Sciatic nerve (tissue), 2 donors: Measurements from ENCODE around the gene POLR2C. TPM values are rescaled to one million over a fixed set of nuclear protein-coding genes. Genes with fewer than 3 reads are reported as not detected.
"Not testable (repeated sequence)": the region's sequence is repeated elsewhere in the genome, so short reads cannot be mapped to it uniquely, and the experiment has no call there.

ENCODE experiments used
- ATAC-seq: fragments of 200-7000 bp; cut with Tn5 transposase; one replicate; pipeline ENCODE4 v1.9.1; 2020; ENCODE audit warnings: mild to moderate bottlenecking, moderate library complexity
- DNase-seq: peaks from one replicate; pipeline ENCODE4 v3.0.0-alpha.2; 2020; ENCODE audit warnings: low spot score
- intact Hi-C: fragments of 100-400 bp; cut with DNase I; formaldehyde crosslinking; loops from one replicate; pipeline ENCODE4 v1.14.2; 2022
- total RNA-seq: library from RNA; stranded (reverse); fragmentation: NEBNext Ultra II Directional; extraction: Animal tissue kit (Norgen Biotek cat#: 25700); gene quantifications from one replicate; pipeline ENCODE4 v1.2.1, GENCODE V29; 2021
- donor health status: DM: no; HTN: no; CAD: no.
- donor health status: DM: no; HTN: no; CAD: no.

POLR2C gene
- total RNA-seq, 1 donor from 2014 or later, result 42.6 TPM

DNA sequence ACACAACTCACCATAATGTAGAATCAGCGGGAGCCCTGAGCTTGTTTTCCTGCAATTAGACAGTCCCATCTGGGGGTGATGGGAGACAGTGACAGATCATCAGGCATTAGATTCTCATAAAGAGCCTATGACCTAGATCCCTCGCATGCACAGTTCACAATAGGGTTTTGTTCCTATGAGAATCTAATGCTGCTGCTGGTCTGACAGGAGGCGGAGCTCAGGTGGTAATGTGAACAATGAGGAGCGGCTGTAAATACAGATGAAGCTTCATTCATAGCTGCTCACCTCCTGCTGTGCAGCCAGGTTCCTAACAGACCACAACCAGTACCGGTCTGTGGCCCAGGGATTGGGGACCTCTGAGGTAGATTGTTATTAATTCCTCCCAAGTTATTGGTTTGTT lies 26.8 kb downstream of the POLR2C start:
- intact Hi-C loops, result no loop called here

DNA sequence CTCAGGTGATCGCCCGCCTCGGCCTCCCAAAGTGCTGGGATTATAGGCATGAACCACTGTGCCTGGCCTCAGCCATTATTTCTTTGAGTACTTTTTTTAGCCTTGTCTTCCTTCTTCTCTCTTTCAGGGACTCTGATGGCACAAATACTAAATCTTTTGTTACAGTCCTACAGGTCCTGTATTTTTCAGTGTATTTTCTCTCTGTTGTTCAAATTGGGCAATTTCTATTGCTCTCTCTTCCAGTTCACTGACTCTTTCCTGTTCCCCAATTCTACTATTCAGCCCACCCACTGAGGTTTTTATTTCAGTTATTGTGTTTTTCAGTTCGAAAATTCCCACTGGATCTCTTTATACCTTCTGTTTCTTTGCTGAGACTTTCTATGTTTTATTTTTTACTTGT lies 31.3 kb downstream of the POLR2C start:
- ATAC-seq (no peak), DNase-seq (no peak)
- intact Hi-C loops, result no loop called here

More for the DNA sequence above, 26.8 kb downstream of the POLR2C start:
- ATAC-seq, result no peak
- no peak for DNase-seq

DNA sequence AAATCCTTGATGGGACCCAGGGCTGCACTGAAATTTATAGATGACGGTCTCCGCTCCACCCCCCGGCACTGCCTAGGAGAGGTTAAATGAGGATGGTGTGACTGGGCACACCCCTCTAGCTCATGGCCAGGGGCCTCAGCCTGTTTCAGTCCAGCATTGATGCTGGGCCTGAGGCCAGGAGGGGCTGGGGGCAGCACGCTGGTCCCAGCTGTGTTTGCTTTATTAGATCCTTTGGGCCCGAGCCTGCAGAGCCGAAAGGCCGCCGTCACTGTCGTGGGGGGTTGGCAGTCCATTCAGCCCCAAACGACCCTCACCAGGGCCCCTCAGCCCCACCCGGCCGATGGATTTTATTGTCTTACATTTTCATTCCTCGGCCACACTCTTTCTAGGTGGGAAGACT lies 34.6 kb downstream of the POLR2C start:
- DNase-seq, result no peak
- intact Hi-C loops, result no loop called here

DNA sequence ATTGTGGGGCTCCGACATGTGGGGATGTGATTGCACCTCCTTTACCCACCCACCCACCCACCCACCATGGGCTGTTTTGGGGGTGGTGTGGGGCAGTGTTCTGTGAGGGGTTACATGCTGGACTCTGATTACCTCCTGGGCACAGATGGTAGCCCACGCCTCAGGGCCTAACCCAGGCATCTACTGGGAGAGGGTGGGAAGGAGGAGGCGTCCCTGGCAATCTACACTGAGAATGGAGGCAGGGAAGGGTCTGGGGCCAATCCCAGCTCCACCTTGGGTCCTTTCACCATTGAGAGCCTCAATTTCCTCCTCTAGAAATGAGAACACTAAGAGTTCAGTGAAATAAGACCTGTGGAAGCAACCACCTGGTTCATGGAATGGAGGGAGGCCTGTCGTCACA lies 35.6 kb downstream of the POLR2C start:
- intact Hi-C loops, result no loop called here
- DNase-seq, result no peak
- no peak for ATAC-seq

More for the DNA sequence above, 34.6 kb downstream of the POLR2C start:
- no peak for ATAC-seq

DNA sequence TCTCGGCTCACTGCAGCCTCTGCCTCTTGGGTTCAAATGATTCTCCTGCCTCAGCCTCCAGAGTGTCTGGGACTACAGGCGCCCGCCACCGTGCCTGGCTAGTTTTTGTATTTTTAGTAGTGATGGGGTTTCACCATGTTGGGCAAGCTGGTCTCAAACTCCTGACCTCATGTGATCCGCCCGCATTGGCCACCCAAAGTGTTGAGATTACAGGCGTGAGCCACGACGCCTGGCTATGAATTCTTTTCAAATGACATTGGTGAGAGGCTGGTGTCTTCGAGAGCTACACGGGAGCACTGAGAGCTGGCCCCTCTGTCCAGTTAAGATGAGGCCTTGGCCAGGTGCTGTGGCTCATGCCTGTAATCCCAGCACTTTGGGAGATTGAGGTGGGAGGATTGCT lies 37.5 kb downstream of the POLR2C start:
- intact Hi-C loops, ATAC-seq, DNase-seq: not testable (repeated sequence)

DNA sequence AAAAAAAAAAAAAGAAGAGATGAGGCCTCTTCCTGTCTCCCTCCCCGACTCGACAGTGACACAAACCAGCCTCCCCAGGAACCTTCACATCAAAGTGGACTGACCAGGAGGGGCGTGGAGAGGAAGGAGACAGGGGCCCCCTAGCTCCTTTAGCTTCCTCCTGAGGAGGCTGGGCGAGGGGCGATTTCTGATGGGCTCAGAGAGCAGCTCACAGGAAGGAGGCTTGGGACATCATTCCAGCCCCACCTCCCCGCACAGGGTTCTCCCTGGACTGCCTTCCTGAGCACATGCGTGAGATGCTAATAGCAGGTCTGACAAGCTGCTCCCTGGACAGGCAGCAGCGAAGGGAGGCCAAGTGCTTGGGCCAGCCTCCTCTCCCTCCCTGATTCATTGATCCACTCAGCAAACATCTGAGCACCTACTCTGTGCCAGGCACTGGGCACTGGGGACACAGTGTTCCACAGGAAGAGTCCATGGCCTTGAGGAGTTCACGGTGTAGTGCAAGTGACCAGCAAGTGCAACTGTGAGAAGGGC lies 38.2 kb downstream of the POLR2C start:
- DNase-seq (no peak), ATAC-seq (no peak)

DNA sequence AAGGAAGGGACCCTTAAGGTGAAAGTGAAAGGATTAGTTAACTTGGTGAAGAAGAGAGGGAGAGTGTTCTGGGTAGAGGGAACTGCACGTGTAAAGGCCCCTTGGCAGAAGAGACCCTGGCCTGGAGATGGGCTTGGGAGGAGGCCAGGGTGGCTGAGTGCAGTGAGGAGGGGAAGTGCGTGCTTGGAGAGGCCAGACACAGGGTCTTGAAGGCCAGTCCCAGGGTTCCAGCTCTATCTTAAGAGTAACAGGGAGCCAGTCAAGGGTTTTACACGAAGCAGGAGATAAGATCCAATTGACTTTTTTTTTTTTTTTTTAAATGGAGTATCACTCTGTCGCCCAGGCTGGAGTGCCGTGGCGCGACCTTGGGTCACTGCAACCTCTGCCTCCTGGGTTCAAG lies 39.0 kb downstream of the POLR2C start:
- ATAC-seq (no peak), DNase-seq (no peak)
- intact Hi-C loops, result no loop called here

More for the DNA sequence above, 38.2 kb downstream of the POLR2C start:
- intact Hi-C loops, result no loop called here

DNA sequence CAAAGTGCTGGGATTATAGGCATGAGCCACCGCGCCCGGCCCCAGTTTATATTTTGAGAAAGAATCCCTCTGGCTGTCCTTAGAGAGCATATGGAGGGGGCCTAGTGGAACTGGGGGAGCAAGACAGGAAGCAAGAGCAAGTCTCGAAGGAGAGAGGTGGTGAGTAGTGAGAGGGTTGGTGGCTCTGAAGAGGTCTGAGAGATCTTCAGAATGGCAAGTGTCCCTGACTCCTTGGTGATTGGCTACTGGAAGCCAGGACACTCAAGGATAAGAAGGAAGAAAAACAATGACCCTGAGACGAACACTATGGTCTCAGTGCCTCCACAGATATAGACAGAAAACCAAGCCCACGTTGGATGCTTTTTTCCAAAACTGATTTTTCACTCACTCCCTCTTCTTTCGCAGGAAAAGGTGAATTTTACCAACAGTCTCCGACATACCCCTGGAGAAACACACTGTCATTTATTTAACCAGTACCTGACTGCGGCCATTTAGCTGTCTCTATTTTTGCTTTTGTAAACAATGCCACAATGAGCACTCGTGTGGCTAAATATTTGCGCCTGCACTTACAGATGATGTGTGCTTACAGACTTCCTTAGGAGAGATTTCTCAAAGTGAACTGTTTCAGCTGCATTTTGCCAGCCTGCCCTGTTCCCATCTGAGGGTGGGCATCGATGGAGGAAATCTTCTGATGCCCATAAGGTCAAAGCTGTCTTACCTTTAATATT lies 39.7 kb downstream of the POLR2C start:
- ATAC-seq (no peak), DNase-seq (no peak)
- intact Hi-C loops, result no loop called here

DNA sequence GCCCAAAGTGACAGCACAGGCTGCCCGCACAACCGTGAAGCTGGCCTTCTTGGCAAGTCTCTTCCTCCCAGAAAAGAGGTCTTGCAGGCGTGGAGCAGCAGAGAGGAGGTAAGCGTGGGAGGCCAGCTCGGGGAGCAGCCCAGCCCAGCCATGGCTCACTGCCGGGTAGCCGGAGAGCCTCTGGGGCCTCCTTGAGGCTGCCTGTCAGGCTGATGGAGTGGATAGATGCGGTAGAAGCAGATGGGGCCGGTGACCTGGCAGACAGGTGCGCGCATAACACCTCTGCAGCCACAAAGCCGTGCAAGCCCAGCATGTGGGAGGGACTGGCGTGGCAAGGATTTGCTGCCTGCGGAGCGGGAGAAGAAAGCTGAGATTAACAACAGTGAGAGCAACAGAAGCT lies 40.9 kb downstream of the POLR2C start:
- no peak for ATAC-seq
- intact Hi-C loops, result no loop called here
- DNase-seq, result no peak

DNA sequence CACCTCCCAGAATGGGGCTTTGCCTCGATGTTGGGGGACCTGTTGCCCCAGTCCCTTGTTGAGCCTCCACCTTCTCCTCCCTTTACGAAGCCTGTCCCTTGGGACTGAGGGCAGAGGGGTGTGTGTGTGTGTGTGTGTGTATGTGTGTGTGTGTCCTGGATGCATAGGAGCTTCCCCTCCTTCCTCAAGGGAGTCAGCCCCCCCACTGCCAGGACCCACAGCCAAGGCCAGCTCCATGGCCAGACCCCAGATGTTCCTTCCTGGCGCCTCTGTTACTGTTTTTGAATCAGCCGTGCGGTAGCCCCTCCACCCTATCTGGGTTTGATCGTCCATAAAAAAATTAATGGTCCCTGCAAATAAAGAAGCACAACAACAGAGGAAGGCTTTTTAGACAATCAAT lies 41.5 kb downstream of the POLR2C start:
- intact Hi-C loops, result no loop called here
- DNase-seq (no peak), ATAC-seq (no peak)

DNA sequence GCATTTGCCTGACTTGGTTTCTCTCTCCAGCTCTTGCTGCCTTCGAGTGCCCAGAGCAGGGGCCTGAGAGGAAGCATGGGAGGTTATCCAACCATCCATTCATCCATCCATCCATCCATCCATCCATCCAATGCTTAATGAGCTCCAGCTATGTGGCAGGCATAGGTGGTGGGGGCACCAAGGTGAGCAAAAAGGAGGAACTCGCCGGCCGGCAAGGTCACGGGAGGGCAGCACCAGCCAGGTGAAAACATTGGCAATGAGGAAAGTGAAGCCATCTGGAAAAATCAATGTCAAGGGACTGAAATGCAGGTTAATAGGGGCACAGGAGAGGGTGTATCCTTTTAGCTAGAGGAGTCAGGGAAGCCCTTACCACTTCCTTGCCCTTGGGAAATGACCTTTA lies 42.0 kb downstream of the POLR2C start:
- ATAC-seq (no peak), DNase-seq (no peak)
- intact Hi-C loops, result no loop called here

DNA sequence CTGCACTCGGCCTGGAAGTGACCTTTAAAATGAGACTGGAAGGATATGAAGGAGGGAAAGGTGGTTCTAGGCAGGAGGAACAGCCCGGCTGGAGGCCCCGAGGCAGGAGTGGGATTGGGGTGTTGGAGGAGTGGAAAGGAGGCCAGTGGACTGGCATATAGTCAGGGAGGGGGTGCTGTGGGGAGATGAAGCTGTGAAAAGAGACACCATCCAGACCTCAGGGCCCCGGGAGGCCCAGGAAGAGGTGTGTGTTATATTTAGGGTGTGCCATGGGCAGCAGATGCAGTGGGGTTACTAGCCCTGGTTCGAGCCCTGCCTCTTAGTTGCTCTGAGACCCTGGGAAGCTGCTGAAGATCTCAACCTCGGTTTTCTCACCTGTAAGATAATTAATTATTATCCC lies 42.7 kb downstream of the POLR2C start:
- ATAC-seq, result no peak
- intact Hi-C loops, result no loop called here
- DNase-seq, result no peak

DNA sequence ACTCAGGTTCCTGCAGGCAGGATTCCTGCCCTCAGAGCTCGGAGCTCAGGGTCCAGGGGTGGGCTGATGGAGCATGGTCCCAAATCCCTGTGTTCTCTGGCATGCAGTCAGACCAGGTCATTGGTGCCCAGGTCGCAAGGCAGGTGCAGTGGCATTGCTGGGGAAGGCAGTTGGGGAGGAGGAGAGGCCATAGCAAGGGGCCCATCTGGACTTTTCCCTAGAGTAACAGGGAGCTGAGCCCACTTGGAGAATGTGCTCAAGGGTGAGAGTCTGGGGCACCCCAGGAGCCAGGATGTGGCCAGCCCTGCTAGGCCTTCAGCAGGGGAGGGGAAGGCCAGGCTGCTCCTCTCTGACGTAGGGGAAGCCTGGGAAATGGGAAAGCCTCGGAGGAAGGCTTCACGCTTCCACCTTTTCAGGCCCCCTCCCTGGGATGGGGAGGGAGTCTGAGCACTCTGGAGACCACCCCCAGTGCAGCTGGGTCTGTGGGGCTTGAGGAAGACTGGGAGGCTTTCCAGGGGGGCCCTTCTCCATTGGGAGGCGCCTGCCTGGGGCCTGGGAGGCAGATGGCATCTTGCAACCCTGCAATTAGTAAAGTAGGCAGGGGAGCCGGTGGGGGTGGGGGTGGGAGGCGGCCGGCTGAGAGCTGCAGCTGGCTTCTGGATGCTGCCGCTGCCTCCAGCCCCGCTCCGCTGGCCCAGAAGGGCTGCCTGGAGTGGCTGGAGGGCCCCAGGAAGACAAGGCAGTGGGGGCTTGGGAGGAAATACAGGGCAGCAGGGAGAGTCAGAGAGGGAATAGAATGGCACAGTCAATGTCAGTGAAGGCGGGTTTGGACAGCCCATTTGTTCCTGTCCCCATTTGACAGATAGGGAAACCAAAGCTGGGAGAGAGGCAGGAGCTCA lies 44.9 kb downstream of the POLR2C start:
- intact Hi-C loops, result no loop called here
- ATAC-seq (no peak), DNase-seq (no peak)

DNA sequence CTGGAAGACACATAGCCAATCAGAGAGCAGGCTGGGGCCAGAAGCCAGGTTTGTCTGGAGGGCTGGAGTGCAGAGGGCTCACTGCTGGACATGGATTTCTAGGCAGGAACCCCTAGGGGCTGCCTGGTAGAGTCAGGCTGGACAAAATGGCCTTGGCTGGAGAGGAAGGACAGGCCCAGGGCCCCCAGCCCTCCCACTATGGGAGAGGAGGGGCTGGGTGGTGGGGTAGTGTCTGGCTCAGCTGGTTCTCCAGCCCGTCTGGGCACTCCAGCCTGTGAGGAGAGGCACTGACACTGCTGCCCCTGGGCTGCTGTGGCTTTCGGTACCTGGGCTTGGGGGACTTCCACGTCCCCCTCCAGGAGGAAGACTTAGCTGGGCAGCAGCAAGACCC lies 45.6 kb downstream of the POLR2C start:
- DNase-seq, result no peak
- no peak for ATAC-seq
- intact Hi-C loops, result no loop called here

DNA sequence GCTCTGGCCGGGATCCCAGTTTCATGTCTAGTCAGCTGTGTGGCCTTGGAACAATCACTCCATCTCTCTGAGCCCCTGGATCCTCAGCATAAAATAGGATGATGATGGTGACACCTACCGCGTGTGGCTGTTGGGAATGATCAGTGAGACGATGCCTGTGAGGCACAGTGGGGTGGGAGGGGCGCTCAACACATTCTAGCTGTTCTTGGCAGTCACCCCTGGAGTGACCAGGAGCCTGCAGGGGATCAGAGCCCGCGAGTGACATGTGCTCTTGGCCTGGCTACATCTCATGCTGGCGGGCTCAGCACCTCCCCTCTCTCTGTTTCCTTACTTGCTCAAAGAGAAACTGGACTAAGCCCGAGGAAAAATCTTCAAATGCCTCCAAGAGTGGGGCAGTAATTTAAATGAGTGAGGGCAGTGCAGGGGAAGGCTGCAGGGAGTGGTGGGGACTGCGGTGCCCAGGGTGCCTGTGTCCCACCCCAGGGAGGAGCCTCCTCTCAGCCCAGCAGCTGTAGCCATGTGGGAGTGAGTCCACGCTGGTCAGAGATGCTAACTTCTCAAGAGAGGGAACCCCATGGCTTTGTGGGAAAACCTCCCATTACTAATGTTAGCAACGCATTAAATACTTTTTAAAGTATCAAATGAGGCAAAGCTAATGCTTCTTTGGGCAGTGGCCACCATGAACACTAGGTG lies 46.9 kb downstream of the POLR2C start:
- no peak for DNase-seq
- intact Hi-C loops, result no loop called here
- no peak for ATAC-seq

DNA sequence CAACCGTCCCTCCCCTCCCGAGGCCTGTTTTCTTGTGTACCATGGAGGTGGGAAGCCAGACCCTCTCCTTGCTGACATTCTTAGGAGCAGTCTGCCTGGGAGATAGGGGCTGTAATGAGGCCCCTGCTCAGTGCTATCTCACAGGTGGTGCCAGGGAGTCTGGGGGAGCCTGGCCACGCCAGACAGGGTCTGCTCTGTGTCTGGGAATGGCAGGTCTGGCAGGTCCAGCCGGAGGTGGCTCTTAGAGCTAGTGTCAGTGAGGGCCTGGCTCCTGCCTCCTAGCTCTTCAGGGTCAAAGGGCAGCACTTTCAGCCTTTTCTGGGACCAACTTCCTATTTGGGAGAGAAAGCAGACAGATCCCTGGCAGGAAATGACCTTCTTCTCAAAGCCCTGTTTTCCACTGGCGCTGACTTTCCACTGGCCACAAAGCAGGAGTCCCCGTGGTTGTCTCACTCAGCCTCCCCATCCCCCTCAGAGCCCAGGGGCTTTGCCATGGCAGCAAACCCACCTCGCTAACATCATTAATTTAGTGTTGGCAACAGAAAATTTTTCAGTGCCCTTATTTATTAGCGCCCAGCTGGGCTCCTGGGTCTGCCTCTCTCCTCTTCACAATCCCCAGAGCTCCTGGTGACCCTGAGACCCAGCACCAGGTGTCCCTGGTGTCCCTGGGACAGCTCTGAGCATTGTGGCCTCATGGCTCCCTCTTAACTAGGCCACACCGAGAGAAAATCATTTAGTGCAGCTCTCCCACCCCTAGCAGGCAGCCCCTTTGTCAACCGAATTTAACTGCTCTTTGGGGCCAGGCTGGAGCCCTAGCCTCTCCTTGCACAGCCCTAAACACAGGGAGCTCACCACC lies 47.8 kb downstream of the POLR2C start:
- no peak for DNase-seq
- intact Hi-C loops, result no loop called here
- ATAC-seq, result no peak

DNA sequence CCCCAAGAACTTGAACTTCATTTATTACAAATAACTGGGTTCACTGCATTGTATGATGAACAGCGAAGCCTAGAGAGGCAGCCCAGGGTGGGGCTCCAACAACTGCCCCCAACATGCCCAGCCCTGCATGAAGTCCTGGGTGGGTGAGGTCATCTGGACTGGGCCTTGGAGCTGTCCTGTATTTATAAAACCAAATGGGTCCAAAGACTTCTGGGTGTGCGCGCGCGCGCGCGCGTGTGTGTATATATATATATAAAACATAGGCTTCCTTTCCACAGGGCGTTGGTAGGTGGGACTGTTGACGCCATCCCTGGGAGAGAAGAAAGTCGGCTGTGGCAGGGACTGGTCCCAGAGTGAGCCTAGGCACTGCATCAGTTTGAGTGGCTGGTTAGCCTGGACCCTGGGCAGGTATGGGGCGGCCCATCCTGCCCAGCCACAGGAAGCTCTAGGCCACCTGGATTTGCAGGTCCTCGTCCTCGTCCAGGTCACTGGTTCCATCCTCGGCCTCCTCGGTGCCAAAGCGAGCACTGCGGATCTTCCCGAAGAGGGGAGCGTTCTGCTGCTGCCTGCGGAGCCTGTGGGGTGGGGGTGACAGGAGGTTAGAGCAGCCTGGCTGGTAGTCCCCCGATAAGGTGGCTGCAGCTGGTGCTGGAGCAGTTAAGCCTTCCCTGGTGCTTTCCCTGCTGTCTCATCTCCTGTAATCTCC lies 50.0 kb downstream of the POLR2C start:
- intact Hi-C loops, result no loop called here
- ATAC-seq (no peak), DNase-seq (no peak)
